ENCODE data around the gene RAB35.

DNA sequence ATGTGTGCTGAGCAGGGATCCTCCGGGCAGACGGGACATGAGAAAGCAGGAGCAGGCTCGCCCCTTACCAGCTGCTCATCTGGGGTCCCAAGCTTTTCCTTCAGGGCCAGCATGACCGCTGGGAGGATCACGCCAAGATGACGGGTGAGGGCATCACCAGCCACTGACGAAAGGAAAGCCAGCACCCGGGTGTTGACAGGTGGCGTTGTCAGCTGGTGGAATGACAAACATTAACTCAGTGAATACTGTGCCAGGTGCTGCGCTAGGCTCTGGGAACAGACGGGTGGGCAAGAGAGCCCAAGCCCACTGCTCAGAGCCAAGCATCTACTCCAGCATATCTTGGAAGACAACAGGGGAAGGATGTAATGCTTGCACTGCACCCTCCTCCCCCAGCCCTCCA is 21.3 kb upstream of the RAB35 start:
- no peak for TF ChIP-seq CTCF (IDR thresholded peaks at IDR 0.05; ENCODE audit: low read depth, low read length)
- no peak for TF ChIP-seq MAX (IDR thresholded peaks at IDR 0.05; ENCODE audit: low read depth, low read length)
- TF ChIP-seq POLR2A (IDR thresholded peaks at IDR 0.05; ENCODE audit: extremely low read depth, insufficient read length), result no peak

All from NB4 (cell line).